ENCODE results near the gene CLMN. TPM values are rescaled to one million over a fixed set of nuclear protein-coding genes. Genes with fewer than 3 reads are reported as not detected.
"Not testable (repeated sequence)": the region's sequence is repeated elsewhere in the genome, so short reads cannot be mapped to it uniquely, and the experiment has no call there.

The CLMN gene
- total RNA-seq, 1 donor from 2014 or later, result 25.3 TPM

- Mint-ChIP-seq H3K27ac (no peak overlapping the region), H3K4me3 (ENCODE audit: low read depth) (no peak overlapping the region), H3K9me3 (ENCODE audit: low read depth) (peaks cover 18% of the 10 kb centered on the region), H3K4me1 (ENCODE audit: low read depth) (peaks cover 8% of the 10 kb centered on the region), H3K27me3 (no peaks in the 10 kb centered on the region), H3K36me3 (ENCODE audit: insufficient read depth) (peaks cover 24% of the 10 kb centered on the region)
- no peak for DNase-seq (ENCODE audit: low spot score, unreplicated experiment)
- TF ChIP-seq, protein P1, sequence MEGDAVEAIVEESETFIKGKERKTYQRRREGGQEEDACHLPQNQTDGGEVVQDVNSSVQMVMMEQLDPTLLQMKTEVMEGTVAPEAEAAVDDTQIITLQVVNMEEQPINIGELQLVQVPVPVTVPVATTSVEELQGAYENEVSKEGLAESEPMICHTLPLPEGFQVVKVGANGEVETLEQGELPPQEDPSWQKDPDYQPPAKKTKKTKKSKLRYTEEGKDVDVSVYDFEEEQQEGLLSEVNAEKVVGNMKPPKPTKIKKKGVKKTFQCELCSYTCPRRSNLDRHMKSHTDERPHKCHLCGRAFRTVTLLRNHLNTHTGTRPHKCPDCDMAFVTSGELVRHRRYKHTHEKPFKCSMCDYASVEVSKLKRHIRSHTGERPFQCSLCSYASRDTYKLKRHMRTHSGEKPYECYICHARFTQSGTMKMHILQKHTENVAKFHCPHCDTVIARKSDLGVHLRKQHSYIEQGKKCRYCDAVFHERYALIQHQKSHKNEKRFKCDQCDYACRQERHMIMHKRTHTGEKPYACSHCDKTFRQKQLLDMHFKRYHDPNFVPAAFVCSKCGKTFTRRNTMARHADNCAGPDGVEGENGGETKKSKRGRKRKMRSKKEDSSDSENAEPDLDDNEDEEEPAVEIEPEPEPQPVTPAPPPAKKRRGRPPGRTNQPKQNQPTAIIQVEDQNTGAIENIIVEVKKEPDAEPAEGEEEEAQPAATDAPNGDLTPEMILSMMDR (IDR thresholded peaks at IDR 0.05; ENCODE audit: unreplicated experiment), result no peak
Observed at GRCh38 chr14:95204705-95205104, 115.0 kb downstream of the CLMN start.

- H3K4me1 Mint-ChIP-seq (ENCODE audit: low read depth), result peaks cover 25% of the 10 kb centered on the region
- H3K9me3 Mint-ChIP-seq (ENCODE audit: low read depth), result peaks cover 18% of the 10 kb centered on the region
- H3K4me3 Mint-ChIP-seq (ENCODE audit: low read depth); DNase-seq (ENCODE audit: low spot score, unreplicated experiment); H3K27me3 Mint-ChIP-seq; H3K27ac Mint-ChIP-seq: not testable (repeated sequence)
- H3K36me3 Mint-ChIP-seq (ENCODE audit: insufficient read depth), result peaks cover 28% of the 10 kb centered on the region
Observed at GRCh38 chr14:95201745-95202144, 118.0 kb downstream of the CLMN start.

- TF ChIP-seq, protein P1 (IDR thresholded peaks at IDR 0.05; ENCODE audit: unreplicated experiment), result no peak
- DNase-seq (ENCODE audit: low spot score, unreplicated experiment), result no peak
- Mint-ChIP-seq H3K36me3 (ENCODE audit: insufficient read depth) (peaks cover 25% of the 10 kb centered on the region), H3K27me3 (no peaks in the 10 kb centered on the region), H3K4me1 (ENCODE audit: low read depth) (peaks cover 31% of the 10 kb centered on the region), H3K27ac (peak overlapping the region; percentile 62), H3K4me3 (ENCODE audit: low read depth) (peak overlapping the region; percentile 16), H3K9me3 (ENCODE audit: low read depth) (peaks cover 13% of the 10 kb centered on the region)
Observed at GRCh38 chr14:95200404-95200803, 119.3 kb downstream of the CLMN start.

DNA sequence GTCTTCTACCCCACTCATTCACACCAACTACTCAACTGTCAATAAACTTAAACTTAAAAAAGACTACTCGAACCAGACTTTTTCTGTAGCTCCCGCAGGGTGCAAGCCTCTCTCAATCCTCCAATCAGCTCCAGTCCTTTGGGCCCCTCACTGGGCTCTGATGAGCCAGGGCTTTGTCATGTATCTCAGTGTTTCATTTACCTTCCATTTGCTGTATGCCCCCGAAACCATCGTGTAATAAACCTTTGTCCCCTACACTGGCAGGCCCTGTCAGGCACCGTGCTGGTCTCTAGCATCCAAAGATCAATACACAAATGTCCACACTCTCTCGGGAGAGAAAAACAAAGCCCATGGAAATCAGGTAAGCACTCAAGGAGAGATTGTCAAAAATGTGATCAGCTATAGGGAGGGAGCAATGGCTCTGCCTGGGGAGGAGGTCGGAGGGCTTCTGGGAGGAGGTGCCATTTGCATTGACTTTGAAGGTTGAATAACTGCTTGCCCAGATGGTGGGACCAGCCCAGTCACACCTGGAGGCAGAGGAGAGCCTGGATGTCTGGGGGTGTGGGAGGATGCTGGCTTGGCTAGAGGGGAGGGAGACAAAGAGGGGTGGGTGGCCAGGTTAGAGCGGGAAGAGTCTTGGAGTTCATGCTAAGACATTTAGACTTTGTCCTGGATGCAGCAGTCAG is 120.3 kb downstream of the CLMN start:
- H3K9me3 Mint-ChIP-seq (ENCODE audit: low read depth), result peaks cover 3% of the 10 kb centered on the region
- no peaks in the 10 kb centered on the region for H3K27me3 Mint-ChIP-seq
- peak overlapping the region; percentile 71 for H3K27ac Mint-ChIP-seq
- no peak overlapping the region for H3K4me3 Mint-ChIP-seq (ENCODE audit: low read depth)
- TF ChIP-seq, protein P1 (IDR thresholded peaks at IDR 0.05; ENCODE audit: unreplicated experiment), result no peak
- peaks cover 18% of the 10 kb centered on the region for H3K36me3 Mint-ChIP-seq (ENCODE audit: insufficient read depth)
- no peak for DNase-seq (ENCODE audit: low spot score, unreplicated experiment)
- peaks cover 31% of the 10 kb centered on the region for H3K4me1 Mint-ChIP-seq (ENCODE audit: low read depth)

DNA sequence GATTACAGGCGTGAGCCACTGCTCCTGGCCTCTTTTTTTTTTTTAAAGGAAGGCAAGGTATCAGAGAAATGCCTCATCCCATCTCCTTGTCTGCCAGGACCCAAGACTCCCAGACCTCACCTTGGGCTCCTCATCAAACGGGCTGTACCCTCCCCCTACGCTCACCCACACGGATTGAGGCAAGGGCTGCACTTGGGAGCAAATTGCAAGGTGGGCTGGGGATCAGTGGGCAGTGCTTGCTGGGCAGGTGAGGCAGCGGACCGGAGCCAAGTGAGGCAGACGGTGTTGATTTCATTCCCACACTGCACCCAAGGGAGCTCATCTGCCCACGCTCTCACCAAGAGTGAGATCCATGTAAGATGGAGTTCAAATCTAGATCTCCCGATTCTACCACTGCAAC is 121.4 kb downstream of the CLMN start:
- H3K9me3 Mint-ChIP-seq (ENCODE audit: low read depth), result no peaks in the 10 kb centered on the region

More for the DNA sequence above, 121.4 kb downstream of the CLMN start:
- Mint-ChIP-seq H3K36me3 (ENCODE audit: insufficient read depth) (peaks cover 8% of the 10 kb centered on the region), H3K27me3 (no peaks in the 10 kb centered on the region), H3K4me1 (ENCODE audit: low read depth) (peaks cover 31% of the 10 kb centered on the region), H3K4me3 (ENCODE audit: low read depth) (no peak overlapping the region), H3K27ac (no peak overlapping the region)
- DNase-seq (ENCODE audit: low spot score, unreplicated experiment), result no peak
- TF ChIP-seq, protein P1 (IDR thresholded peaks at IDR 0.05; ENCODE audit: unreplicated experiment), result no peak
